GM19099 (cell line): ENCODE results near the gene OTOP3.

ENCODE experiments used
- POLR2A ChIP-seq: IDR thresholded peaks from 3 replicates; pipeline ENCODE4 v1.6.1; 2011; ENCODE audit warnings: low read depth; ENCODE audit not compliant: insufficient read length; ENCODE audit errors: extremely low read depth

OTOP3 gene

GRCh38 chr17:74935585-74936469 lies at the start of gene OTOP3:
Gene OTOP3, plus strand, starts transcription at chr17:74935898. Its CDS starts 24 bp downstream, at chr17:74935922.
- TF ChIP-seq POLR2A, result no peak

GRCh38 chr17:74888469-74888868 lies 47.2 kb upstream of the OTOP3 start:
- no peak for TF ChIP-seq POLR2A

GRCh38 chr17:74890554-74890953 lies 45.1 kb upstream of the OTOP3 start:
- no peak for TF ChIP-seq POLR2A

GRCh38 chr17:74892013-74892841 lies 43.5 kb upstream of the OTOP3 start:
- TF ChIP-seq POLR2A, result no peak

GRCh38 chr17:74892974-74893911 lies 42.5 kb upstream of the OTOP3 start, which contains the start of gene FADS6:
Gene FADS6, minus strand, starts transcription at chr17:74893633. Its CDS starts 38 bp downstream, at chr17:74893595.
- TF ChIP-seq POLR2A, result no peak

- no peak for TF ChIP-seq POLR2A
Measured at GRCh38 chr17:74893936-74894671, 41.6 kb upstream of the OTOP3 start.

- TF ChIP-seq POLR2A, result no peak
Measured at GRCh38 chr17:74898376-74898946, 37.2 kb upstream of the OTOP3 start.

- TF ChIP-seq POLR2A, result no peak
Measured at GRCh38 chr17:74900208-74900607, 35.5 kb upstream of the OTOP3 start.

- TF ChIP-seq POLR2A, result no peak
Measured at GRCh38 chr17:74901353-74902135, 34.2 kb upstream of the OTOP3 start.

GRCh38 chr17:74903034-74903433 lies 32.7 kb upstream of the OTOP3 start:
- no peak for TF ChIP-seq POLR2A

- no peak for TF ChIP-seq POLR2A
Measured at GRCh38 chr17:74903671-74904070, 32.0 kb upstream of the OTOP3 start.

GRCh38 chr17:74904687-74905409 lies 30.9 kb upstream of the OTOP3 start:
- no peak for TF ChIP-seq POLR2A
